Fibroblast of lung (primary cell): ENCODE measurements around the gene MDFI. TPM values are rescaled to one million over a fixed set of nuclear protein-coding genes. Genes with fewer than 3 reads are reported as not detected.

Experiments
- DNase-seq, 2 donors: peaks; one replicate each; pipeline versions ENCODE4 v3.0.0 to v3.0.0-alpha.2; 2010; ENCODE audit warnings: low read depth in 2 of 2
- H2AFZ ChIP-seq: 2 replicates; pipeline ENCODE4 v1.5.1; 2012; ENCODE audit warnings: low read length, control low read depth, inconsistent platforms
- H3K27ac ChIP-seq: 2 replicates; pipeline ENCODE4 v1.5.1; 2011; ENCODE audit warnings: low read length, control low read depth; ENCODE audit not compliant: insufficient read depth
- H3K27me3 ChIP-seq: 2 replicates; pipeline ENCODE4 v1.5.1; 2011; ENCODE audit warnings: mild to moderate bottlenecking, low read length; ENCODE audit not compliant: control insufficient read depth, insufficient read depth
- H3K36me3 ChIP-seq: 2 replicates; pipeline ENCODE4 v1.5.1; 2011; ENCODE audit warnings: low read length; ENCODE audit not compliant: control insufficient read depth, insufficient read depth
- H3K4me1 ChIP-seq: 2 replicates; pipeline ENCODE4 v1.5.1; 2011; ENCODE audit warnings: low read length; ENCODE audit not compliant: control insufficient read depth, insufficient read depth; ENCODE audit errors: extremely low read depth
- H3K4me2 ChIP-seq: 2 replicates; pipeline ENCODE4 v1.5.1; 2011; ENCODE audit warnings: low read length, control low read depth; ENCODE audit not compliant: insufficient read depth; ENCODE audit errors: extremely low read depth
- H3K4me3 ChIP-seq, 4 experiments: fragments of 200-600 bp in 1 of 4; sonication (generic) in 1 of 4; replicated peaks in 1 of 4; 2 replicates each; pipeline ENCODE4 v1.5.1; 2011 to 2016; ENCODE audit warnings: low read length in 4 of 4, low read depth in 3 of 4, mild to moderate bottlenecking in 3 of 4, control low read depth in 2 of 4, inconsistent platforms in 1 of 4, mixed read lengths in 1 of 4; ENCODE audit not compliant: insufficient read depth in 1 of 4; ENCODE audit errors: control extremely low read depth in 1 of 4
- H3K79me2 ChIP-seq: 2 replicates; pipeline ENCODE4 v1.5.1; 2012; ENCODE audit warnings: mild to moderate bottlenecking, low read length, inconsistent platforms; ENCODE audit not compliant: control insufficient read depth, insufficient read depth
- H3K9ac ChIP-seq: 2 replicates; pipeline ENCODE4 v1.5.1; 2011; ENCODE audit warnings: mild to moderate bottlenecking, low read length, control low read depth; ENCODE audit not compliant: insufficient read depth
- H3K9me3 ChIP-seq: 2 replicates; pipeline ENCODE4 v1.5.1; 2012; ENCODE audit warnings: low read depth, low read length; ENCODE audit not compliant: control insufficient read depth, insufficient read depth
- H4K20me1 ChIP-seq: 2 replicates; pipeline ENCODE4 v1.5.1; 2011; ENCODE audit warnings: low read length; ENCODE audit not compliant: control insufficient read depth, insufficient read depth; ENCODE audit errors: extremely low read depth
- CTCF ChIP-seq, 2 donors: IDR thresholded peaks in 1 of 2; conservative IDR thresholded peaks in 1 of 2; 1 replicate in 1 of 2; 2 replicates in 1 of 2; pipeline ENCODE4 v1.5.1; 2011 to 2012; ENCODE audit warnings: low read length in 2 of 2, control low read depth in 1 of 2, inconsistent platforms in 1 of 2, low read depth in 1 of 2, mild to moderate bottlenecking in 1 of 2
- EZH2 ChIP-seq: IDR thresholded peaks from 2 replicates; pipeline ENCODE4 v1.5.1; 2012; ENCODE audit warnings: low read length, control low read depth, mild to moderate bottlenecking; ENCODE audit errors: missing control alignments
- polyA plus RNA-seq, 2 donors: library from polyadenylated mRNA; depleted of rRNA in 1 of 2; stranded (reverse) in 1 of 2; unstranded in 1 of 2; fragments of >200 nt; gene quantifications; 2 replicates each; pipeline ENCODE4 v1.2.1, GENCODE V29; 2011 to 2012; ENCODE audit warnings: missing spikeins in 1 of 2
- total RNA-seq: library from RNA; depleted of rRNA; stranded (reverse); fragments of >200 nt; gene quantifications from 2 replicates; pipeline ENCODE4 v1.2.1, GENCODE V29; 2014

MDFI gene
- total and polyA plus RNA-seq, 2 donors (not counting 1 experiment from before 2014, with no cell fraction given), result 0.17 TPM; not detected in 1

GRCh38 chr6:41697861-41698781, 59.9 kb downstream of the MDFI start:
- Histone ChIP-seq H2AFZ (no peak overlapping the region), H3K4me2 (no peak overlapping the region), H3K4me3 (no peak overlapping the region), H3K27me3 (no peaks in the 10 kb centered on the region), H3K4me1 (peaks cover 4% of the 10 kb centered on the region), H4K20me1 (no peaks in the 10 kb centered on the region), H3K9me3 (no peaks in the 10 kb centered on the region), H3K79me2 (no peaks in the 10 kb centered on the region), H3K27ac (peak overlapping the region; percentile 52), H3K9ac (no peak overlapping the region), H3K36me3 (no peaks in the 10 kb centered on the region)
- peak; percentile 77 to 98 for DNase-seq
- TF ChIP-seq CTCF (conservative IDR thresholded peaks at IDR 0.05 in 1 of 2, IDR thresholded peaks at IDR 0.05 in 1 of 2; ENCODE audit: low read depth in 1 of 2, low read length in 2 of 2) (no peak), EZH2 (no peak)

GRCh38 chr6:41699063-41699462, 60.8 kb downstream of the MDFI start:
- peak overlapping the region; percentile 52 for H3K27ac ChIP-seq
- DNase-seq, result no peak
- no peak overlapping the region for H3K4me2 ChIP-seq
- H2AFZ ChIP-seq, result no peak overlapping the region
- H3K27me3 ChIP-seq, result no peaks in the 10 kb centered on the region
- TF ChIP-seq EZH2, result no peak
- TF ChIP-seq CTCF (conservative IDR thresholded peaks at IDR 0.05 in 1 of 2, IDR thresholded peaks at IDR 0.05 in 1 of 2; ENCODE audit: low read depth in 1 of 2, low read length in 2 of 2), result no peak
- H3K9ac ChIP-seq, result no peak overlapping the region
- H3K4me1 ChIP-seq, result peaks cover 4% of the 10 kb centered on the region
- no peaks in the 10 kb centered on the region for H4K20me1 ChIP-seq
- no peaks in the 10 kb centered on the region for H3K79me2 ChIP-seq
- no peaks in the 10 kb centered on the region for H3K36me3 ChIP-seq
- no peak overlapping the region for H3K4me3 ChIP-seq
- H3K9me3 ChIP-seq, result no peaks in the 10 kb centered on the region

- Histone ChIP-seq H3K79me2 (no peaks in the 10 kb centered on the region), H3K27ac (no peak overlapping the region), H3K4me1 (peaks cover 4% of the 10 kb centered on the region), H4K20me1 (no peaks in the 10 kb centered on the region), H3K4me3 (no peak overlapping the region), H3K4me2 (no peak overlapping the region), H3K27me3 (no peaks in the 10 kb centered on the region), H3K9me3 (no peaks in the 10 kb centered on the region), H2AFZ (no peak overlapping the region), H3K9ac (no peak overlapping the region), H3K36me3 (no peaks in the 10 kb centered on the region)
- no peak for DNase-seq
- TF ChIP-seq EZH2, result no peak
- no peak for TF ChIP-seq CTCF (conservative IDR thresholded peaks at IDR 0.05 in 1 of 2, IDR thresholded peaks at IDR 0.05 in 1 of 2; ENCODE audit: low read depth in 1 of 2, low read length in 2 of 2)
Observed at GRCh38 chr6:41700463-41701347, 62.4 kb downstream of the MDFI start.
